Measurements from ENCODE around the gene NFIB.

DNA sequence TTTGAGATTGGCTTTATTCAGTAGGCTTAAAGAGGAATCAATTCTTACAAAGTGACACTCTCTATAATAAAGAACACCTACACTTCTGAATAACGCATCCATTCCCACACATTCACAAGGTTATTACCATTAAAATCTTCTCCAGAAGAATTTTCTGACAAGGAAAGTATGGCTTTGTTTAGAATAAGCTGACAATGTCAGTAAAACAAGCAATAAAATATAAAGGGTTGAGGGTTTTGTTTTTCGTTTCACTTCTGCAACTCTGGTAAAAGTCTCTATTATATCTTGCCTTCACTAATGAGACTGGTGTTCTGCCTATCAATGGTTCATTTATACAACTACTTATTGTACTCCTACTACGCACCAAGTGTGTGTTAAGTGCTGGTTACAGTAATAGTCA, 169.7 kb downstream of the NFIB start:
- TF ChIP-seq EZH2 (IDR thresholded peaks at IDR 0.05; ENCODE audit: borderline replicate concordance, low read depth, low read length, severe bottlenecking) = no peak
- TF ChIP-seq, protein P1, sequence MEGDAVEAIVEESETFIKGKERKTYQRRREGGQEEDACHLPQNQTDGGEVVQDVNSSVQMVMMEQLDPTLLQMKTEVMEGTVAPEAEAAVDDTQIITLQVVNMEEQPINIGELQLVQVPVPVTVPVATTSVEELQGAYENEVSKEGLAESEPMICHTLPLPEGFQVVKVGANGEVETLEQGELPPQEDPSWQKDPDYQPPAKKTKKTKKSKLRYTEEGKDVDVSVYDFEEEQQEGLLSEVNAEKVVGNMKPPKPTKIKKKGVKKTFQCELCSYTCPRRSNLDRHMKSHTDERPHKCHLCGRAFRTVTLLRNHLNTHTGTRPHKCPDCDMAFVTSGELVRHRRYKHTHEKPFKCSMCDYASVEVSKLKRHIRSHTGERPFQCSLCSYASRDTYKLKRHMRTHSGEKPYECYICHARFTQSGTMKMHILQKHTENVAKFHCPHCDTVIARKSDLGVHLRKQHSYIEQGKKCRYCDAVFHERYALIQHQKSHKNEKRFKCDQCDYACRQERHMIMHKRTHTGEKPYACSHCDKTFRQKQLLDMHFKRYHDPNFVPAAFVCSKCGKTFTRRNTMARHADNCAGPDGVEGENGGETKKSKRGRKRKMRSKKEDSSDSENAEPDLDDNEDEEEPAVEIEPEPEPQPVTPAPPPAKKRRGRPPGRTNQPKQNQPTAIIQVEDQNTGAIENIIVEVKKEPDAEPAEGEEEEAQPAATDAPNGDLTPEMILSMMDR (IDR thresholded peaks at IDR 0.05; ENCODE audit: extremely low read depth in 1 of 2, insufficient read depth in 1 of 2, low read depth in 1 of 2, low read length in 2 of 2) = no peak
- TF ChIP-seq POLR2AphosphoS5 (IDR thresholded peaks at IDR 0.05; ENCODE audit: insufficient read depth, low read depth, low read length) = no peak

Data from endothelial cell of umbilical vein (primary cell).